Measurements from ENCODE around the gene SPDEF.

GRCh38 chr6:34568341-34569201 is 12.4 kb upstream of the SPDEF start:
- TF ChIP-seq CTCF (IDR thresholded peaks at IDR 0.05) (no peak), POLR2A (IDR thresholded peaks at IDR 0.05) (no peak)
